ENCODE measurements around the gene C4orf50. TPM values are rescaled to one million over a fixed set of nuclear protein-coding genes. Genes with fewer than 3 reads are reported as not detected.

The C4orf50 gene
- total RNA-seq, 2 donors from 2014 or later: not detected

DNA sequence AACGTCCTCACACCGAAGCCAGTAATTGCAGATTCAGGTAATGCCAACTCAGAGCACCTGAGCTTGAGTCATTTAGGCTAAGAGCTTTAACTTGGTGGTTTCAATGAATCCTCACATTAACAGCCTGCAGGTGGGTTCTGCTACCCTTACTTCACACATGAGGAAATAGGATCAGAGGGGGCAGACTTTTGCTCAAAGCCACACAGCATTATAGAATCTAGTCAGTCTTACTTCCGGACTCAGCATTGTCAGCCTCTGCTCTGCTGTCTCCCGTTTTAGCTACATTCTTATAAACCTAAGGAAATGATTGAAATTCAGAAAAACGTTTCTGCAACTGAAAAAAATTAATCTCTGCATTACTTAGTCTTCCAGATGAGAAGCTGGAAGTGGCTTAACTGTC, 6.0 kb downstream of the C4orf50 start:
- Histone ChIP-seq H3K4me3 (no peak overlapping the region), H3K27me3 (no peaks in the 10 kb centered on the region), H3K9me3 (no peaks in the 10 kb centered on the region), H3K27ac (no peak overlapping the region), H3K36me3 (no peaks in the 10 kb centered on the region), H3K4me1 (no peaks in the 10 kb centered on the region)
- no peak for DNase-seq (ENCODE audit: low spot score)
- TF ChIP-seq, protein P1, sequence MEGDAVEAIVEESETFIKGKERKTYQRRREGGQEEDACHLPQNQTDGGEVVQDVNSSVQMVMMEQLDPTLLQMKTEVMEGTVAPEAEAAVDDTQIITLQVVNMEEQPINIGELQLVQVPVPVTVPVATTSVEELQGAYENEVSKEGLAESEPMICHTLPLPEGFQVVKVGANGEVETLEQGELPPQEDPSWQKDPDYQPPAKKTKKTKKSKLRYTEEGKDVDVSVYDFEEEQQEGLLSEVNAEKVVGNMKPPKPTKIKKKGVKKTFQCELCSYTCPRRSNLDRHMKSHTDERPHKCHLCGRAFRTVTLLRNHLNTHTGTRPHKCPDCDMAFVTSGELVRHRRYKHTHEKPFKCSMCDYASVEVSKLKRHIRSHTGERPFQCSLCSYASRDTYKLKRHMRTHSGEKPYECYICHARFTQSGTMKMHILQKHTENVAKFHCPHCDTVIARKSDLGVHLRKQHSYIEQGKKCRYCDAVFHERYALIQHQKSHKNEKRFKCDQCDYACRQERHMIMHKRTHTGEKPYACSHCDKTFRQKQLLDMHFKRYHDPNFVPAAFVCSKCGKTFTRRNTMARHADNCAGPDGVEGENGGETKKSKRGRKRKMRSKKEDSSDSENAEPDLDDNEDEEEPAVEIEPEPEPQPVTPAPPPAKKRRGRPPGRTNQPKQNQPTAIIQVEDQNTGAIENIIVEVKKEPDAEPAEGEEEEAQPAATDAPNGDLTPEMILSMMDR (IDR thresholded peaks at IDR 0.05): no peak

DNA sequence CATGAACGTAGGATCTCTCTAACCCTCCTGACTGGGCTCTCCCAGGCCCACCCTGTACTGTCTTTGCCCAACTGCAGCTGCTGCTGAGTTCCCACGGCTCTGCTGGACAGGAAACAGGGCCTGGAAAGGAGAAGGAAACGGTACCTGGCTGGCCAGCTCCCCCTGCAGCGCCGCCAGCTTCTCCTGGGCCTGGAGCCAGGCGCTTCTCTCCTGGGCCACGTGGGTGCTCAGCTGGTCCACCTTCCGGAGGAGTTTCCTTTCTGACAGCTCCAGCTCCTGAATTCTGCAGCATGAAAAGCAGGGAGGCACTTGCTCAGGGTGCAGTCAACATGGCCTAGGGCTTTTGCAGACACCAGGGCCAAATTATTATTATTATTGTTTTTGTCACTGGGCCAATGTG, 6.5 kb downstream of the C4orf50 start:
- no peak for DNase-seq (ENCODE audit: low spot score)
- Histone ChIP-seq H3K4me3 (no peak overlapping the region), H3K27ac (no peak overlapping the region), H3K9me3 (no peaks in the 10 kb centered on the region), H3K36me3 (no peaks in the 10 kb centered on the region), H3K4me1 (no peaks in the 10 kb centered on the region), H3K27me3 (no peaks in the 10 kb centered on the region)
- TF ChIP-seq, protein P1 (IDR thresholded peaks at IDR 0.05): no peak

DNA sequence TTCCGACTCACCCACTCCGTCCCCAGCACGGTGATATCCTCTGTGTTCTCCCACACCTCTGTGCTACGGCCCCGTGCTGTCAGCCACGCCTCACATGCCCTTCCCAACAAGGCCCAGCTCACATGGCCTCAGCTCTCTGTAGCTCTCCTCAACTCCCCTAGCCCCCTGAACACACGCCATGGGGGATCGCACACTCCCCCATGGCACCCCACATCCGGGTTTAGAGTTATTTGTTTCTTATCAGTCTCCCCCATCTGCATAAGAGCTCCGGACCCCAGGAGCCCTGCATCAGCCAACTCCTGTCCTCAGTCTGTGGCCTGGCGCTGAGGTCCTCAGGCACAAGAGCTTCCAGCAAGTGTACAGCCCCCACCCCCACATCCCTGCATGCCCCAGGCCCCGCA, 7.0 kb downstream of the C4orf50 start:
- no peaks in the 10 kb centered on the region for H3K27me3 ChIP-seq
- H3K4me1 ChIP-seq: no peaks in the 10 kb centered on the region
- H3K36me3 ChIP-seq: no peaks in the 10 kb centered on the region
- H3K9me3 ChIP-seq: no peaks in the 10 kb centered on the region
- TF ChIP-seq, protein P1 (IDR thresholded peaks at IDR 0.05): no peak
- no peak overlapping the region for H3K27ac ChIP-seq
- no peak overlapping the region for H3K4me3 ChIP-seq
- DNase-seq (ENCODE audit: low spot score): no peak

DNA sequence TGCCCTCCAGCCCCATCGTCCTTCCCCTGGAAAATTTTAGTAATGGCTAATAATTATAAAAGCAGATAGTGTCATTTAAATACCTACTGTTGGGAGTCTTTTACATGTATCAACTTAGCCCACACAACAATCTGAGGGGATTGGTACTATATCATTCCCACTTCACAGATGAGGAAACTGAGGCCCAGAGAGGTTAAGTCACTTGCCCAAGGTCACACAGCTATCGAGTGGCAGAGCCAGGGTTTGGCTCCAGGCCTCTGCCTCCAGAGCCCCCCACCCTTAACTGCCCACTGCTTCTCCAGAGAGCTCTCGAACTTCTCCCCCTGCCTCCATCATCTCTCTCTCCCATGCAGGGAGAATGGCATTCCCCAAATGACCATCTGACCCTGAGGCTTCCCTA, 7.4 kb downstream of the C4orf50 start:
- Histone ChIP-seq H3K4me3 (no peak overlapping the region), H3K27ac (no peak overlapping the region), H3K9me3 (no peaks in the 10 kb centered on the region), H3K27me3 (no peaks in the 10 kb centered on the region), H3K4me1 (no peaks in the 10 kb centered on the region), H3K36me3 (no peaks in the 10 kb centered on the region)
- TF ChIP-seq, protein P1 (IDR thresholded peaks at IDR 0.05): no peak
- DNase-seq (ENCODE audit: low spot score): no peak

DNA sequence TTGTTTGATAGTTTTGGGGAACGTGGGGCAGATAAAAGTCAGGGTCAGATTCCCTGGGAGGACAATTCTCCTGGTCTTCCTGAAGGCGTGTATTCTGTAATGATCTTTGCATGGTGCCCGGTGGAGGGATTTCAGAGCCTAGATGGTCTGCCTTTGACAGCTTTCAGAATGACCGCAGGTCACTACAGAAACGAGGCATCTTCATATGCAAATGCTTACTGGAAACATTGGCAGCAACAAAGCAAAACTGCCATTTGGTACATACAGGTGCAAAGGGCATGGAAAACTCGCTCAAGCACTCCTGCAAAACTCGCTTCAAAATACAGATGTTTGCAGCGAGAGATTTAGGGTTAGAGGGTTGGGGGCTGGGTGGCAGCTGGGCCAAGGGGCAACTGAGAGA, 8.8 kb downstream of the C4orf50 start:
- H3K27me3 ChIP-seq: no peaks in the 10 kb centered on the region
- H3K27ac ChIP-seq: no peak overlapping the region
- TF ChIP-seq, protein P1 (IDR thresholded peaks at IDR 0.05): no peak
- H3K9me3 ChIP-seq: no peaks in the 10 kb centered on the region
- no peak overlapping the region for H3K4me3 ChIP-seq
- H3K4me1 ChIP-seq: no peaks in the 10 kb centered on the region
- H3K36me3 ChIP-seq: no peaks in the 10 kb centered on the region
- no peak for DNase-seq (ENCODE audit: low spot score)

DNA sequence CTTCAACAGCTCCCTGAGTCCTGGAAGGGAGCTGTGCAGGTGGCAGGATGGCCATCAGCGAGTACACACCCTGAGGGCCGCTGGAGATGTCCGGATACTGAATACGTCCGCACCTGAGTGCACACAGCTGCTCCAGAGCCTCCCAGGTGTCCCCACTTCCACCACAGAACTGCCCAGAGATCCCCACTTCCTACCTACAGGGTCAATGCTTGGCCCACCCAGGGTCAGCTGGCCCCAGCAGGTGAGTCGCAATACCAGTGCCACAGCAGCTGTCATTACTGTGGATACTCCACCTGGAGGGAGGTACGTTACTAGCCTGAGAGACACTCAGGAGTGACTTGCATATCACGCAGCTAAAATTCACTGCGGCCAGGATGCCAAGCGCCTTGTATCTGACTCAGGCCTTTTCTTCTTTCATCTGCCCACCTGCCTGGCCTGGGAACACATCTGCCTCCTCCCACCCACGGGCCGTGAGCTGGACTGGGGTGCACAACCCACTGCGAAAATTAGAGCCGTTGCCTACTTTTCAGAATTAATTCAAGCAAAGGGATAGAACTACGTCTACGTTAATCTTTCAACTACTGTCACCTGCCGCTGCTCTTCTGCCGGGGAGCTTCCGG, 9.4 kb downstream of the C4orf50 start:
- Histone ChIP-seq H3K4me1 (no peaks in the 10 kb centered on the region), H3K27ac (no peak overlapping the region), H3K36me3 (no peaks in the 10 kb centered on the region), H3K27me3 (no peaks in the 10 kb centered on the region), H3K4me3 (no peak overlapping the region), H3K9me3 (no peaks in the 10 kb centered on the region)
- no peak for DNase-seq (ENCODE audit: low spot score)
- TF ChIP-seq, protein P1 (IDR thresholded peaks at IDR 0.05): no peak
